Activated B cell treated with CpG ODN at 0.5 μM for 24 hours (primary cell): ENCODE results near the gene CCDC197. TPM values are rescaled to one million over a fixed set of nuclear protein-coding genes. Genes with fewer than 3 reads are reported as not detected.

Experiments
- ATAC-seq: fragments of 200-7000 bp; cut with Tn5 transposase; one replicate; pipeline ENCODE4 v1.10.0; 2021; ENCODE audit warnings: low read depth, mild to moderate bottlenecking, moderate library complexity
- CTCF ChIA-PET: fragments of 350-600 bp; sonication (Branson Sonifier 250); formaldehyde crosslinking; loops from one replicate; lab custom pipeline; 2021; ENCODE audit warnings: antibody characterized with exemption; lab: Charles Lee
- POLR2A ChIA-PET: fragments of 350-600 bp; sonication (Branson Sonifier 250); formaldehyde crosslinking; loops from one replicate; lab custom pipeline; 2021; ENCODE audit warnings: antibody characterized with exemption; lab: Charles Lee
- DNase-seq: peaks from one replicate; pipeline ENCODE4 v3.0.0; 2022
- H3K27ac Mint-ChIP-seq: one replicate; pipeline ENCODE4 v1.8.0; 2020; ENCODE audit warnings: mixed read lengths
- H3K27me3 Mint-ChIP-seq: one replicate; pipeline ENCODE4 v1.8.0; 2021; ENCODE audit warnings: mixed read lengths
- H3K36me3 Mint-ChIP-seq: one replicate; pipeline ENCODE4 v1.8.0; 2021; ENCODE audit warnings: low read depth, mixed read lengths
- H3K4me1 Mint-ChIP-seq: one replicate; pipeline ENCODE4 v1.8.0; 2021; ENCODE audit warnings: mixed read lengths
- H3K4me3 Mint-ChIP-seq: one replicate; pipeline ENCODE4 v1.8.0; 2020; ENCODE audit warnings: mild to moderate bottlenecking, mixed read lengths
- H3K9me3 Mint-ChIP-seq: one replicate; pipeline ENCODE4 v1.8.0; 2020; ENCODE audit warnings: mixed read lengths
- CTCF ChIP-seq: fragments of 200-600 bp; IDR thresholded peaks from one replicate; pipeline ENCODE4 v1.8.0; 2022; ENCODE audit warnings: antibody characterized with exemption, mild to moderate bottlenecking
- intact Hi-C: fragments of 100-400 bp; cut with micrococcal nuclease; formaldehyde crosslinking; loops from one replicate; pipeline ENCODE4 v1.15.1; 2024
- total RNA-seq: library from RNA; stranded (reverse); gene quantifications from 2 replicates; pipeline ENCODE4 v1.2.3, GENCODE V29; 2022

CCDC197 gene
- total RNA-seq, 1 donor from 2014 or later = not detected

- Mint-ChIP-seq H3K9me3 (no peaks in the 10 kb centered on the region), H3K4me1 (peaks cover 70% of the 10 kb centered on the region), H3K4me3 (peak overlapping the region; percentile 75), H3K27me3 (no peaks in the 10 kb centered on the region), H3K36me3 (no peaks in the 10 kb centered on the region), H3K27ac (peak overlapping the region; percentile 76)
- DNase-seq (no peak), ATAC-seq (peak; percentile 34)
- ChIA-PET POLR2A (interaction anchor here (1.1 to 7.2 kb wide), 2 partner anchors 9 to 15 kb away, joined by 3 to 133 read pairs; no protein-coding TSS in a partner anchor), CTCF (interaction anchor here (3.3 to 12.0 kb wide), 2 partner anchors 16 kb away, joined by 16 to 126 read pairs; no protein-coding TSS in a partner anchor)
- no peak for TF ChIP-seq CTCF
- intact Hi-C loops = loop anchor here (2.0 to 5.0 kb wide), 4 partner anchors 16 to 1278 kb away; no protein-coding TSS in a partner anchor
These were observed 41.9 kb upstream of the CCDC197 start for GRCh38 chr14:93954900-93955849.

GRCh38 chr14:93955850-93956481 lies 41.1 kb upstream of the CCDC197 start:
- DNase-seq (no peak), ATAC-seq (no peak)
- POLR2A ChIA-PET = interaction anchor here (1.1 to 7.2 kb wide), 3 partner anchors 8 to 14 kb away, joined by 3 to 133 read pairs (median 3); no protein-coding TSS in a partner anchor
- no peaks in the 10 kb centered on the region for H3K9me3 Mint-ChIP-seq
- peak overlapping the region; percentile 75 for H3K4me3 Mint-ChIP-seq
- H3K27ac Mint-ChIP-seq = peak overlapping the region; percentile 2
- CTCF ChIA-PET = interaction anchor here (0.7 to 12.0 kb wide), 3 partner anchors 15 to 48 kb away, joined by 3 to 126 read pairs (median 16); no protein-coding TSS in a partner anchor
- TF ChIP-seq CTCF = no peak
- no peaks in the 10 kb centered on the region for H3K27me3 Mint-ChIP-seq
- intact Hi-C loops = loop anchor here (2.0 to 5.0 kb wide), 4 partner anchors 15 to 1279 kb away; no protein-coding TSS in a partner anchor
- H3K4me1 Mint-ChIP-seq = peaks cover 76% of the 10 kb centered on the region
- no peaks in the 10 kb centered on the region for H3K36me3 Mint-ChIP-seq

- intact Hi-C loops = loop anchor here (5.0 kb wide), 3 partner anchors 46 to 1279 kb away; no protein-coding TSS in a partner anchor
- no peak overlapping the region for H3K4me3 Mint-ChIP-seq
- ChIA-PET CTCF (interaction anchor here (0.7 to 12.0 kb wide), 3 partner anchors 14 to 47 kb away, joined by 3 to 126 read pairs (median 16); no protein-coding TSS in a partner anchor), POLR2A (interaction anchor here (1.0 to 7.2 kb wide), 3 partner anchors 9 to 17 kb away, joined by 3 to 133 read pairs (median 4); no protein-coding TSS in a partner anchor)
- no peaks in the 10 kb centered on the region for H3K36me3 Mint-ChIP-seq
- TF ChIP-seq CTCF = no peak
- H3K27me3 Mint-ChIP-seq = no peaks in the 10 kb centered on the region
- peak overlapping the region; percentile 56 for H3K27ac Mint-ChIP-seq
- H3K9me3 Mint-ChIP-seq = no peaks in the 10 kb centered on the region
- no peak for DNase-seq
- H3K4me1 Mint-ChIP-seq = peaks cover 83% of the 10 kb centered on the region
- ATAC-seq = no peak
These were observed 40.4 kb upstream of the CCDC197 start for GRCh38 chr14:93956514-93957332.

- ChIA-PET CTCF (interaction anchor here (3.3 to 12.0 kb wide), 2 partner anchors 13 to 19 kb away, joined by 16 to 126 read pairs; no protein-coding TSS in a partner anchor), POLR2A (interaction anchor here (1.0 to 7.2 kb wide), 2 partner anchors 13 to 17 kb away, joined by 4 to 133 read pairs; no protein-coding TSS in a partner anchor)
- peak overlapping the region; percentile 56 for H3K27ac Mint-ChIP-seq
- no peak for TF ChIP-seq CTCF
- H3K4me3 Mint-ChIP-seq = no peak overlapping the region
- no peaks in the 10 kb centered on the region for H3K27me3 Mint-ChIP-seq
- H3K36me3 Mint-ChIP-seq = no peaks in the 10 kb centered on the region
- DNase-seq = no peak
- no peak for ATAC-seq
- H3K9me3 Mint-ChIP-seq = no peaks in the 10 kb centered on the region
- H3K4me1 Mint-ChIP-seq = peaks cover 87% of the 10 kb centered on the region
- intact Hi-C loops = loop anchor here (5.0 kb wide), 3 partner anchors 45 to 1280 kb away; no protein-coding TSS in a partner anchor
These were observed 39.8 kb upstream of the CCDC197 start for GRCh38 chr14:93957333-93957710.
